Inferior parietal cortex (tissue), 1 donor: Measurements from ENCODE around the gene SAMD3.
"Not testable (repeated sequence)": the region's sequence is repeated elsewhere in the genome, so short reads cannot be mapped to it uniquely, and the experiment has no call there.

Experiments
- DNase-seq: peaks from one replicate; pipeline ENCODE4 v3.0.0-alpha.2; 2016; ENCODE audit errors: extremely low spot score

SAMD3 gene

DNA sequence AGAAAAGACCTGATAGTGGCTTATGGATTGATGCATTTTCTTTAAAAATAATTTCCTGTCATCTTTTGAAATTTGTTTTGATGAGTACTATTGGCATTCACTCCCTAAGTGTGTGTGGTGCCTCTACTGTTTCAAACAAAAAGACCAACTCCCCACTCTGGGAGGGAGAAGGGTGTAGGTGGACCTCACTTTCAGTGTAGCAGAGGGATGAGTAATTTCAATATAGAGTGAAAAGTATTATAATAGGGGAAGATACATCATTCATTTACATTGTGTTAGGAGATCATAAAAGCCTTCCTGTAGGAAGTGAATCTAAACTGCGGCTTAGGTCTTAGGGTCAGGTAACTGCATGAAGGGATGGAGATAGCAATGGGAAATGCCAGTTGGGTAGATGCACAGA, 46.4 kb downstream of the SAMD3 start:
- DNase-seq, result no peak

DNA sequence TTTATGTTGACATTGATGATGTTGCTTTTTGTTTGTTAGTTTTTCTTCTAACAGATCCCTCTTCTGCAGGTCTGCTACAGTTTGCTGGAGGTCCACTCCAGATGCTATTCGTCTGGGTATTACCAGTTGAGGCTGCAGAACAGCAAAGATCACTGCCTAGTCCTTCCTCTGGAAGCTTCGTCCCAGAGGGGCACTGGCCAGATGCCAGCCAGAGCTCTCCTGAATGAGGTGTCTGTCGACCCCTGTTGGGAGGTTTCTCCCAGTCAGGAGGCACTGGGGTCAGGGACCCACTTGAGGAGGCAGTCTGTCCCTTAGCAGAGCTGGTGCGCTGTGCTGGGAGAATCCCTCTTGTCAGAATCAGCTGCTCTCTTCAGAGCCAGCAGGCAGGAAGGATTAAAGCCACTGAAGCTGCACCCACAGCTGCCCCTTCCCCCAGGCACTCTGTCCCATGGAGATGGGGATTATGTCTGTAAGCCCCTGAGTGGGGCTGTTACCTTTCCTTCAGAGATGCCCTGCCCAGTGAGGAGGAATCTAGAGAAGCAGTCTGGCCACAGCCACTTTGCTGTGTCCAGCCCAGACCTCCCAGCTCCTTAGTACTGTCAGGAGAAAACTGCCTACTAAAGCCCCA, 49.3 kb downstream of the SAMD3 start:
- not testable (repeated sequence) for DNase-seq

DNA sequence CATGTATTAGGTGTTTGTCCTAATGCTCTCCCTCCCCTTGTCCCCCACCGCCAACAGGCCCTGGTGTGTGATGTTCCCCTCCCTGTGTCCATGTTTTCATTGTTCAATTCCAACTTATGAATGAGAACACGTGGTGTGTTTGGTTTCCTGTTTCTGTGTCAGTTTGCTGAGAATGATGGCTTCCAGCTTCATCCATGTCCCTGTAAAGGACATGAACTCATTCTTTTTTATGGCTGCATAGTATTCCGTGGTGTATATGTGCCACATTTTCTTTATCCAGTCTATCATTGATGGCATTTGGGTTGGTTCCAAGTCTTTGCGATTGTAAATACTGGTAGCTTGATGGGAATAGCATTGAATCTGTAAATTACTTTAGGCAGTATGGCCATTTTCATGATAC, 52.6 kb downstream of the SAMD3 start:
- DNase-seq, result not testable (repeated sequence)

DNA sequence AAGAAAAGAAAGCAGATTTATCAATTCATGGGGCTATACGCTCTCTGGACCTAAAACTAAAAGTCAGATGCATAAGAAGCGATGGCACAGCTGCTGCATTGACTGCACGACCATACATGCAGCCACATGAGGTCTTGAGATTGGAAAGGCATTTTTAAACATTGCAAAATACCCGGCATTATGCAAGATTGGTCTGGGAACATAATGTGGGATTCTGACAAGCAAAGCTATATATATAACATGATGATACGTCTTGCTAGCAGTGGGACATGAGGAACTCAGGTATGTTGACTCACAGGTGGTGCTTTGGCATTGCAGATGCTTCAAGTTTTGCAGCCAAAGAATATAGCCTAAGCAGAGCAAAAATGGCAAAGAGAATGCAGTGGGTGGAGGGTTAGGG, 55.1 kb downstream of the SAMD3 start:
- DNase-seq, result no peak

DNA sequence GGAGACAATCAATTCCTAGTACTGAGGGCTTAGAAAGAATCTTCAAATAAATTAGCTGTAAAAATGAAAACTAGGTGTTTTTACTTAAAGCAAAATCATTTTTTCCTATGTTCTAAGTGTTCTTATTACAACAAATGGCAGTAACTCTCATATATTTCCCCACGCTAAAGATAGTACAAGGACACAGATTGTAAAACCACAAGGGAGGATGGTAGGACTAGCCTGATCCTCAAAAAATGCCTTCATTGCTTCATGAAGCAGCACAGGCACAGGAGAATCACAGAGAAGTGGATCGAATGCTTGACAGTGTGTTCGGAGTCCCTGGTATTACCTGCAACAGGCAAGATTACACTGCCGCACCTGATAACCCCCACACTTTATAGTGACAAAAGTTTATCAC, 58.5 kb downstream of the SAMD3 start:
- DNase-seq, result no peak

DNA sequence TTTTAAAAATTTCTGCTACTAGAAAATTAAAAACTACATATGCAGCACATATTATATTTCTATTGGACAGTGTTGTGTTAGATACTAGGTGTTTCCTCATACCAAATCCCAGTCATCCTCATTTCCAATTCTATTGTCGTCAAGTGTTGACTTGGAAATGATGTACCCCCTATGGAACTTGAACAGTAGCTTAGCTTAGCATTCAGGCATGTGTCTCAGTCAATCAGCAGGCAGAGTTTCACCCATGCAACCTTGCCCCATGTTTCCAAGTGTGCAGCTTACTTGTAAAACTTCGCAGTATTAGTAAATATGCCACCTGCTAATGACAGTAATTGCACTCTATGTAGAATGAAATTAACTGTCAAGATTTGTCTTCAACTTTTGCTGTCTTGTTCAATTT, 59.5 kb downstream of the SAMD3 start:
- no peak for DNase-seq

DNA sequence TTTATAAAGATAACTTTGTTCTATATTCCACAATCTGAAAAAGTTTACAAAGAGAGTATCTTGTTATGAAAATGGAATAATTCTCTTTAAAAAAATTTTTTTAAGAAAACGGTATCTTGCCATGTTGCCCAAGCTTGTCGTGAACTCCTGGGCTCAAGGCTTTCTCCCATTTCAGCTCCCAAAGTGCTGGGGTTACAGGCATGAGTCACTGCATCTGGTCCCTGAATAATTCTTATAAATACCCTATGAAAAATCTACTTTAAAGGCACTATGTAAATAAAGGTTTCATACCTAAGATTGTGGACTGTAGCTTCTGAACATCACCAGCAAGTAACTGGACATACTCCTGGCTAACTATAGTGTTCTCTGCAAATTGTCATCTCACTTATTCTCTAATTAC, 60.3 kb downstream of the SAMD3 start:
- no peak for DNase-seq

DNA sequence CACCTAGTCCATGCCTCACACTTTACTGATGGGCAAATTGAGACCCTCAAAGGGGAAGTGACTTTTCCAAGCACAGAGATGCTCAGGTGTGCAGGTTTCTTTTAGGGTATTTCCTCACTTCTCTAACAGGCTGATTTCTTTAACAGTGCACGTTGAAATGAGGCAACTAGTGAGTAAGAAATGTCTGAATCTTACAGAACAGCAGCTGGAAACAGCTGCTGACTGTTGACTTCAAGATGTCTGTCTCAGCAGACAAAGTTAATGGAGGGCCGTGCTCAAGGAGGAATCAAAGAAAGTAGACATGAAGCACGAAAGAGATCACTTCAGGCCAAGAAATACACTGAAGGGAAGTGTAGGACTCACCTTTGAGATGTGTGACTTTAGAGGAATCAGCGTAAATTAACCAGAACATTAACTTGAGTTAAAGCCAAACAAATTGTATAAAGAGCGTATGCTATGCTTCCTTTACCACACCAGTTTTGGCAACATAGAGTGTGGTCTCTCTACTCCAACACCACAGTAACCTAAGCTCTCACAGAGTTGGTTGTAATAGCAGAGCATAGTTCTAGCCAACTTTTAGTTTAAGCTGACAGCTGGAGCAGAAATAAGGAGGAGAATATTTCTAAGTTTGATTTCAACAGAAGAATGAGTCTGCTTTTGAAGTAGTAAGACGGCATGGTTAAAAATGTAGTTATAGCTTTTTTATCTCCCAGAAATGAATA, 60.9 kb downstream of the SAMD3 start:
- no peak for DNase-seq

DNA sequence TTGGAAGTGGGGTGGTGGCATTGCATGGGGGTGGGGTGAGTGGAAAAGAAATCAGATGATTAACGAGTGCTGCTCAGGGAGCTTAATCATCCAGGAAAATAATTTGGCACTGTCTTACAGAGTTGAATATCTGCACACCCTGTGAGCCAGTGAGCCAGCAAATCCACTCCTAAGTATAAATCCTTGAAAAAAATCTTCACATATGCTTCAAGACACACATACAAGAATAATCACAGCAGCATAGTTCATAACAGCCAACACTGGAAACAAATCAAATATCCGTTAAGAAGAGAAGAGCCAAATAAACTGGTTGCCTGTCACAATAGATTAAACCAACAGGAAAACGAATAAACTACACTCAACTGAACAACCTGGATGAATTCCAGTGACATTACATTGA, 62.8 kb downstream of the SAMD3 start:
- DNase-seq, result no peak

DNA sequence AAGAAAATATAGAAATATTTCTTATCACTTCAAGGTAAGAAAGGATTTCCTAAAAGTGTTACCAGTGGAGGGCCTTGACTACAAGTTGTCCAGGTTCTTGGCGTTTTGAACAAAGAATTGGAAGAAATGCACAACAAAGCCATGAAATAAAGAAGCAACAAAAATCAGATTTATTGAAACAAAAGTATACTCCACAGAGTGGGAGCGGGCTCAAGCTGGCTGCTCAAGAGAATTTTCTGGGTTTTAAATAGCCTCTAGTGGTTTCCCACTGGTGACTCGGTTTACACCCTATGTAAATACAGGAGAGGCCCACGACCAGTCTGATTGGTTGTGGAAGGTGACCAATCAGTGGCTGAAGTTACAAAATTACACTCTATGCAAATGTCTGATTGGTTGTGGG, 64.2 kb downstream of the SAMD3 start:
- no peak for DNase-seq

DNA sequence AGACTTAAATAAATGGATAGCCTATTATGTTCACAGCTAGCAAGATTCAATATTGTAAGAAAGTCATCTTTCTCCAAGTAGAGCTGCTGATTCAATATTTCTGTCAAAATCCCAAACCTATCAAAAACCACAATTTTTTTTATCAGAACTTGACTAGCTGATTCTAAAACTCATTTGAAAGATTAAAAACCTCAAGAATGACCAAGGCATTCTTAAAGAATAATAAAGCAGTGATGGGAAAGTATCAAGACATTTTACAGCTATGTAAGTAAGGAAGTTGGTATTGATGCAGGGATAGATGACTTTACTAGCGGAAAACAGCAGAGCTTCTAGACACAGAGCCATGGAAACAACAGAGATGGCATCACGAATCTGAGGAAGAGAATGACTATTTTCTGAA, 64.7 kb downstream of the SAMD3 start:
- DNase-seq, result no peak

DNA sequence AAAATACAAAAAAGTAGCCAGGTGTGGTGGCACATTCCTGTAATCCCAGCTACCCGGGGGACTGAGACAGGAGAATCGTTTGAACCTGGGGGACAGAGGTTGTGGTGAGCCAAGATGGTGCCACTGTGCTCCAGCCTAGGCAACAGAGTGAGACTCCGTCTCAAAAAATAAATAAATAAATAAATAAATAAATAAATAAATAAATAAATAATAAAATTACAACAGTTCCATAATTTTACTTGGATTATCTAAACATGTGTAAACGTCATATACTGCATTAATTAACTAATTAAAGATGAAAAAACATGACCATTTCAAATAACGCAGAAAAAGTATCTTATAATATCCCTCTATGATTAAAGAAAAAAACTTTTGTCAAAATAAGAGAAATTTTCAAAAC, 65.8 kb downstream of the SAMD3 start:
- DNase-seq, result no peak

DNA sequence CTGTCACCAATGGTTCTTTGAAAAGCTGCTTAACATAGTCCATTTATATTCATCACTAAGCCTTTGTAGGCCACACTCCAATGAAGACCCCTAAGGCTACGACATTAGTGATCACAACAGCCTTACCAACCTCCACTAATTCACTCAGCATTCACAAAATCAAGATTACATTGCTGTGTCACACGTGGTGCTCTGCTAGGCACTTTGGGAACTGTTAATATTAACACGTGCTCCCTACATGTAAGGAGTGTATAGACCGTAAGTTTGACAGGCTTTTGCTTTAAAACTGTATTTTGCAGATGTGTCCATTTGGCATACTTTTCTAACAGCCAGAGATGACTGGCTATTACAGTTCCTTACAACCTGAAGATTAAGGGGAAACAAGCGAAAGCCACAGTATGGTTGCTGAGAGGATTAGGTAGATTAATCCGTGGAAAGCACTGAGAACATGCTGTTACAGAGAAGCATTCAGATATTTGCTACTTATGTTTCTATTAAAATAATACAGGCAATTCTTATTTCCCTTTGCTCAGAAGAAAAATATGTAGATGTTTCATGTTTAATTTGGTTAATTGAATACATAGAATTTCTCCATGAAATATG, 69.7 kb downstream of the SAMD3 start:
- DNase-seq, result no peak

DNA sequence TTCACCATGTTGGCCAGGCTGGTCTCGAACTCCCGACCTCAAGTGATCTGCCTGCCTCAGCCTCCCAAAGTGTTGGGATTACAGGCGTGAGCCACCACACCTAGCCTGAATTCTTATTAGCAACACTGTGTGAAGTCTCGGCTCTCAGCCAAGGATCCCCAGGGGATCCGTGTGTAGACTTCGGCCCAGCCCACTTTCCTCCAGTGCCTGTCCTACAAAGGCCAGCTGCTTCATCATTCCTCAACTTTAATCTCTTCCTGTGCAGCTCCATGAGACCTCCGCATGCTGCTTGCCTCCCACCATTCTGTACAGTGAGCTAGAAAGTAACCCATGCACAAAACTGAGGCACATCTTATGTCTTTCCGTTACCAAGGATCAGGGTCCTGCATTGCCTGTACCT, 71.8 kb downstream of the SAMD3 start:
- no peak for DNase-seq

DNA sequence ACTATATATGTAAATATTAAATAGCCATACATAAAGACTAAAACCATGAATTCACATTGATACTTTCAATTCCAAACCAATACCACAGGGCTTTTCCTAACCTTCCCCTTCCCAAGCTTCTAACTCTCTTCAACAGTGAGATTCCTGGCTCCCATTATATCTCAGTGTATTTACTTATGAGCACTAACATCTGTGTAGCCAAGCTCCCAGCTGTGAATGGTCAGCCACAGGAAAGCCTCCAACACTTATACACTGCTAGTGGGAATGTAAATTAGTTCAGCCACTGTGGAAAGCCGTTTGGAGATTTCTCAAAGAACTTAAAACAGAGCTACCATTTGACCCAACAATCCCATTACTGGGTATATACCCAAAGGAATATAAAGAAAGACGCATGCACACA, 73.7 kb downstream of the SAMD3 start:
- DNase-seq, result not testable (repeated sequence)

DNA sequence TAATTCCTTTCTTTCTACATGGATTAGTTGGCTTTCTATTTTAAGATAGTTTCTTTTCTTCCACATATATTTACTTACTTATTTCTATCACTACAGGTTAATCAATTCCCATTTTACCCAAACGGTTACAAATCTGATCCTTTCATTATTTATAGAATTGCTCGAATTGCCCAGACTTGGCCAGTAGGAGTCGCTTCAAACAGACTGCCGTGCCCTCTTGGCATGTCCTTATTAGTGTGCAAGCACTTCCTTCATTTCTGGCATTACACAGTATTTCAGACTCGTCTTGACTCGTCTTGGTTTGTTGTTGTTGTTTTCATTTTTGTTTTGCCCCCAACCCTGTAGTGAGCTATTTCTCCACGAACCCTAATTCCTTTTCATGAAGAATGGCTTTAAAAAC, 74.6 kb downstream of the SAMD3 start:
- no peak for DNase-seq

DNA sequence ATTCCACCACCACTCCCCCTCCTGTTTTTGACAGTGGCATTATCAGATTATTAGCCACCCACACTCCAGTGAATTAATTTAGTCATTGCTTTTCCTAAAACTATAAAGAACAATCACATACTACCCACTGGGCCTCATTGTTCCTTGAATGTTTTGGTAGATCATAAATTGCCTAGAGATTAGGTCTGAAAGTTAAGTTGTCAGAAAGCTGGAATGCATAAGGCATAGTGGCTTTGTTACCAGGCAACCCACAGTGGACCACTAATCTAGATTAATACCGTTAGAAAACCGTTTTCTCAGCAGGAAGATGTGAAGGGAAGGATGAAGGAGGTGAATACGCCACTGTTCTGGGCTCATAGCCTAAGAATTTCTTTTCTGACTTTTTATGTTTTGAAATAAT, 75.6 kb downstream of the SAMD3 start:
- DNase-seq, result no peak

DNA sequence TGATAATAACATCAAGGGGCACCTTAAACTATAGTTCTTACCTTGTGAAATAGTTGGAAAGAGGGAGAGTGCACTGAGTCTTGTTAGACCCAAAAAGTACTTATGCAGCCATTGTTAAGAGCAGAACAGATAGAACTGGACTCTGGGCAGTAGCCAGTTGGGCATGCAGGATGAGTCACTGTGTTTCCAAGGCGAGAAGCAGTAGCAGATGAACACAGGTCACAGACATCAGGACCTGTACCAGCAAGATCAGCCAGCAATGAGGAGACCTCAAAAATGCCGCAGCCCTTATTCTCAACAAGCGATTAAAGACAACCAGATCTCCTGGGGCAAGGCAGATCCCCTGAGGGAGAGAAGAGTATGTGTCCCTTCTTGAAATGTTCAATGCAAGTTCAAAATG, 79.0 kb downstream of the SAMD3 start:
- DNase-seq, result no peak

DNA sequence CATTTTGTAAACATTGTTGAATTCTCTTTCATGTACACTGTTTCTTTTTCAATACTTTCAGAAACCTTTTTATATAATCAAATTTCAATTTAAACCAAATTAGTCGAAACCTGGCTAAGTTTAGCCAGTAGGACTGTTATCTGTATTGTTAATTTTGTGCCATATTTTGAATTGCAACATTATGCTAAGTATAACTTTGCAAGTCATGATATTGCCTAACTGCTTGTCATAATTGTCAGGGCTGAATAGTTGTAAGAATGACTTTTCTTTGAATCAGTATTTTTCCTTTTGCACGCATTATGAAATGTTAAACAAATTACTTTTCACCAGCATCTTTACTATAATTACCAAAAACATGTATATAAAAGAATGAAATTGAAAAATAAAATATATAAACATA, 82.7 kb downstream of the SAMD3 start:
- DNase-seq, result no peak

DNA sequence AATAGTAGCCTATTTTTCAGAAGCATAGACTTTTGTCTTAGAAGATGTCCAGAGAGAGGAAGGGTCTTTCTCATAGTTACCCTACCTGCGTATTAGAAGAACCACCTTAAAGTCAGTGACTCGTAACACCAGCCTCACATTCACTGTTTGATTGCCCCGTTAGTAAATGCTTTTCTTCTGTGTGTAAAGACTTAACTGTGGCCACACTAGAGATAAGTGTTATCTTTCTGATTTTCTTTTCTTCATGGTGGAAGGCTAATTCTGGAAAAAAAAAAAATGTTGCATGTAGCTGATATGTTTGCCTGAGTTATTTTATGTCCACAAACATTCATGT, 83.9 kb downstream of the SAMD3 start:
- no peak for DNase-seq

DNA sequence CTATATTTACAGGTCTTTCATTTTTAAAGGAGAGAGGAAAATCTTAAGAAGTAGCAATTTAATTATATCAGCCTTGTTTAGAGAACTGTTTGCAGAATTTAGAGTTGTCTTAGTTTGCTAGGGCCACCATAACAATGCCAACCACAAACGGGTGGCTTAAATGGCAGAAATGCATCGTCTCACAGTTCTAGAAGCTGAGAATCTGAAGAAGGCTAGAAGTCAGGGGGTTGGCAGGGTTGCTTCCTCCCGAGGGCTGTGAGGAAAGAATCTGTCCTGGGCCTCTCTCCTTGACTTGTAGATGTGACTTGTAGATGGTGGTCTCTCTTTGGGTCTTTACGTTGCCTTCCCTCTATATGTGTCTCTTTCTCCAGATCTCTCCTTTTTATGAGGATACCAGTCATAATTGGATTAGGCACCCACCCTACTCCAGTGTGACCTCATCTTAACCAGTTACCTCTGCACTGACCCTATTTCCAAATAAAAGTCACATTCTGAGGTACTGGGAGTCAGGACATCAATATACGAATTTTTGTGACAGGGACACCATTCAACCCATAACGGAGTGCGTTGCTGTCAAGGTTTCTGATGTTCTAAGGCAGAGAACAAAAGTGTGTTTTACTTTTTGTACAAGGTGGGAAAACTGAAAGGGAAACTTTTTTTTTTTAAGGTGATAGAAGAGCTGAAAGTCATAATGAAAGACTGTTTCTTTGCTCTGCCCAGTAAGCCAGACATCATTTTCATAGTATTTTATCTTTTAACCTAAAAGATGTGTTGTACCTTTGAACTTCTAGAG, 84.4 kb downstream of the SAMD3 start:
- DNase-seq, result no peak

DNA sequence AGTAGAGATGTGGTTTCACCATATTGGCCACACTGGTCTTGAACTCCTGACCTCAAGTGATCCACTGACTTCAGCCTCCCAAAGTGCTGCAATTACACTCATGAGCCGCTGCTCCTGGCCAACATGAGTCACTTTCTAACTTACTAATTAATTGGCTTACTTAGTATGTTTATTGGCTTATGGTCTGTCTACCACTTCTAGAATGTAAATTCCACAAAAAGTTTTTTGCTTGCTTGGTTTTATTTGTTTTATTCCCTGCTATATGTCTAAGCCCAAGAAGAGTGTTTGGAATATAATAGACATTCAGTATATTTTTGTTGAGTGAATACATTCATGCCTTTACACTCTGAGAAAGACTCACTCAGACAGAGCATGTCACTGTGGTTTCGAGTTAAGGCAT, 86.0 kb downstream of the SAMD3 start:
- no peak for DNase-seq

DNA sequence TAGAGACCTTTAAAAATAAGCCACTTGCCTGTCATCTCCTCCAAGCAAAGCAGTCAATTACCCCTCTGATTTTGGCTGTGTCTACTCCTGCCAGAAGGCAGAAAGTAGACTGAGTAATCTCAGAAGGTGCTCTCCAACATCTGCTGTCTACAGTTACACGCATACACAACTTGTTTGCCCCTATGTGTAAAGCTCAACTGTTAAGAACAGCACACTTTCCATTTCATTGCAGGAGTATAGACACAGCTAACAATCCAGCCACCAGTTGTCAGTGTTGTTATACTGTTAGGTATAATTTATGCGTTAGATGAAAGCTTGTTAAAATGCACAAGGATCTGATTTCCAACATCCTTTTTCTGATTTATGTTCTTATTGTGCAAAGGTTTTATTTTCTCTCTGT, 88.2 kb downstream of the SAMD3 start:
- no peak for DNase-seq
